ENCODE results near the gene ASRGL1. TPM values are rescaled to one million over a fixed set of nuclear protein-coding genes. Genes with fewer than 3 reads are reported as not detected.

ASRGL1 gene
- 30.9 and 31.1 TPM in 2 replicates for total RNA-seq (2021)
- long read RNA-seq, transcript ASRGL1-202 (7 exons, 2,270 nt), result minor isoform, 14 of 138 reads
- long read RNA-seq, transcript ASRGL1-201 (7 exons, 2,182 nt), result major isoform, 86 of 138 reads
- long read RNA-seq, partial matches to known transcripts, result 7 of 138 reads
- long read RNA-seq, other reads (novel, unspliced or antisense), result 22 of 138 reads

DNA sequence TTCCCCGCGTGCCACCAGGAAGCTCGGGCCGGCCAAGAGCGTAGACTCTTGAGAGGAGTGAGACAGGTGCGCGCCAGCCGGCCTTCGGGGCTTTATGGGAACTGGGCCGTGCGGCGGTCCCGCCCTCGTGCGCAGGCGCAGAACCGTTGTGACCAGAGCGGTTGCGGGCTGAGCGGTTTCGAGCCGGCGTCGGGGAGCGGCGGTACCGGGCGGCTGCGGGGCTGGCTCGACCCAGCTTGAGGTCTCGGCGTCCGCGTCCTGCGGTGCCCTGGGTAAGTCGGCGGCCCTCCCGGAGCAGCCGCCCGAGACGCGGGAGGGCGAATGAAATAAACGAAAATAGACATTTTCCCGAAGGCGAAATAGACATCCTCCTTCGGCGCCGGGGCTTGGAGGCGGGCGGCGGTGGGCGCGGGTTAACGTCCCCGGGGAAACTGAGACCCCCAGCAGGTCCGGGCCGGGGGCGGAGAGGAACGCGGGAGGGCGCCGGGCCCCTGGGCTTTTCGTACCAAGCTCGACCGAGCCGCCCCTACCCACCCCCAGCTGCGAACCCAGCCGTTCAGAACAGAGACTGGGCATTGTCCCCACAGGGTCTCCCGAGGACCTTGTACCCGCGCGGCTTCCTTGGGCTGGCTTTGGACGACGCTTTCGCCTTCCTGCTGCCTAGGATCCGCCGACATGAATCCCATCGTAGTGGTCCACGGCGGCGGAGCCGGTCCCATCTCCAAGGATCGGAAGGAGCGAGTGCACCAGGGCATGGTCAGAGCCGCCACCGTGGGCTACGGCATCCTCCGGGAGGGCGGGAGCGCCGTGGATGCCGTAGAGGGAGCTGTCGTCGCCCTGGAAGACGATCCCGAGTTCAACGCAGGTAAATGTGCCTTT is at the start of gene ASRGL1:
TSS of gene ASRGL1 (plus strand) at position 146 of the 879 bp plus-strand sequence. CDS start at position 676, 530 bp downstream.
- Histone ChIP-seq H3K4ac (ENCODE audit: low read depth, low read length) (no peak within 1 kb of the TSS), H3K9ac (ENCODE audit: extremely low read depth, insufficient read length, low read length) (peak within 1 kb of the TSS; percentile 83), H3K56ac (ENCODE audit: insufficient read length, low read depth, low read length) (no peak within 1 kb of the TSS), H3K4me2 (ENCODE audit: insufficient read depth, insufficient read length, low read length) (peak within 1 kb of the TSS; percentile 95), H2AK5ac (ENCODE audit: insufficient read length, low read length) (no peak within 1 kb of the TSS), H3K18ac (ENCODE audit: insufficient read length, low read depth, low read length) (no peak within 1 kb of the TSS), H3K27ac (ENCODE audit: insufficient read length, low read depth, low read length) (no peak within 1 kb of the TSS), H4K20me1 (ENCODE audit: control insufficient read depth, insufficient read depth, insufficient read length) (no peaks in the 10 kb centered on the region), H4K5ac (ENCODE audit: insufficient read length, low read depth, low read length) (no peak within 1 kb of the TSS), H3K4me1 (ENCODE audit: insufficient read depth, low read length) (no peaks in the 10 kb centered on the region), H2BK120ac (ENCODE audit: low read depth, low read length, poor library complexity, severe bottlenecking) (no peak within 1 kb of the TSS), H2BK20ac (ENCODE audit: low read depth, low read length, poor library complexity, severe bottlenecking) (no peak within 1 kb of the TSS), H3K27me3 (ENCODE audit: insufficient read depth, low read length) (no peaks in the 10 kb centered on the region), H2BK5ac (ENCODE audit: insufficient read length, low read length) (no peak within 1 kb of the TSS), H3T11ph (ENCODE audit: low read length) (no peak within 1 kb of the TSS), H3K14ac (ENCODE audit: insufficient read depth, low read length) (peak within 1 kb of the TSS; percentile 86), H2BK12ac (ENCODE audit: insufficient read length, low read depth, low read length) (peak within 1 kb of the TSS; percentile 15), H4K91ac (ENCODE audit: insufficient read length, low read depth, low read length) (no peak within 1 kb of the TSS), H3K23me2 (ENCODE audit: insufficient read length, low read depth, low read length, poor library complexity, severe bottlenecking) (peaks cover 5% of the 10 kb centered on the region), H3K79me1 (ENCODE audit: insufficient read depth, low read depth, low read length, poor library complexity, severe bottlenecking) (no peaks in the 10 kb centered on the region), H2BK15ac (ENCODE audit: low read depth, low read length) (0 out of 2 replicates have a peak within 1 kb of the TSS, but pooled peaks have one; percentile 5), H3K23ac (ENCODE audit: insufficient read length, low read depth, low read length) (no peak within 1 kb of the TSS), H3K79me2 (ENCODE audit: insufficient read depth, low read length) (no peaks in the 10 kb centered on the region), H4K8ac (replicated peaks; ENCODE audit: insufficient read length, low read depth, low read length) (no peak within 1 kb of the TSS), H2AFZ (ENCODE audit: low read length) (peak within 1 kb of the TSS; percentile 34), H3K9me3 (ENCODE audit: control insufficient read depth, low read depth, low read length) (no peaks in the 10 kb centered on the region)
- Mint-ChIP-seq H3K27me3 (ENCODE audit: low read depth) (peaks cover 48% of the 10 kb centered on the region), H3K36me3 (ENCODE audit: insufficient read depth in 1 of 3, low read depth in 3 of 3) (peaks cover 0 to 15% (median 9%) of the 10 kb centered on the region in 3 experiments; a peak in 3 of 7 replicates), H3K4me3 (peak within 1 kb of the TSS; percentile 85 to 93), H3K9me3 (no peaks in the 10 kb centered on the region), H3K4me1 (peaks cover 17 to 22% of the 10 kb centered on the region in 2 experiments), H3K27ac (peak within 1 kb of the TSS in 1 of 3 experiments; percentile 70; a peak in 1 of 7 replicates)
- WGBS (ENCODE audit: extremely low coverage, insufficient read length, low lambda C conversion rate), result no CpG with 5 or more reads among the region's 98 CpGs
- DNase-seq, result peak; percentile 93
- TF ChIP-seq, protein P1, sequence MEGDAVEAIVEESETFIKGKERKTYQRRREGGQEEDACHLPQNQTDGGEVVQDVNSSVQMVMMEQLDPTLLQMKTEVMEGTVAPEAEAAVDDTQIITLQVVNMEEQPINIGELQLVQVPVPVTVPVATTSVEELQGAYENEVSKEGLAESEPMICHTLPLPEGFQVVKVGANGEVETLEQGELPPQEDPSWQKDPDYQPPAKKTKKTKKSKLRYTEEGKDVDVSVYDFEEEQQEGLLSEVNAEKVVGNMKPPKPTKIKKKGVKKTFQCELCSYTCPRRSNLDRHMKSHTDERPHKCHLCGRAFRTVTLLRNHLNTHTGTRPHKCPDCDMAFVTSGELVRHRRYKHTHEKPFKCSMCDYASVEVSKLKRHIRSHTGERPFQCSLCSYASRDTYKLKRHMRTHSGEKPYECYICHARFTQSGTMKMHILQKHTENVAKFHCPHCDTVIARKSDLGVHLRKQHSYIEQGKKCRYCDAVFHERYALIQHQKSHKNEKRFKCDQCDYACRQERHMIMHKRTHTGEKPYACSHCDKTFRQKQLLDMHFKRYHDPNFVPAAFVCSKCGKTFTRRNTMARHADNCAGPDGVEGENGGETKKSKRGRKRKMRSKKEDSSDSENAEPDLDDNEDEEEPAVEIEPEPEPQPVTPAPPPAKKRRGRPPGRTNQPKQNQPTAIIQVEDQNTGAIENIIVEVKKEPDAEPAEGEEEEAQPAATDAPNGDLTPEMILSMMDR (conservative IDR thresholded peaks at IDR 0.05), result no peak
